ENCODE measurements around the gene PTPRCAP.
A peak's percentile ranks its signal among the peaks of the same experiment; 100 is the strongest.
"Not testable (repeated sequence)": the region's sequence is repeated elsewhere in the genome, so short reads cannot be mapped to it uniquely, and the experiment has no call there.

The PTPRCAP gene

GRCh38 chr11:67468456-67468758, 30.9 kb upstream of the PTPRCAP start:
- Histone ChIP-seq H3K4me3 (peak overlapping the region; percentile 93), H3K27ac (peak overlapping the region; percentile 77 to 91)
- DNase-seq (ENCODE audit: low spot score), result no peak
- TF ChIP-seq, protein P1, sequence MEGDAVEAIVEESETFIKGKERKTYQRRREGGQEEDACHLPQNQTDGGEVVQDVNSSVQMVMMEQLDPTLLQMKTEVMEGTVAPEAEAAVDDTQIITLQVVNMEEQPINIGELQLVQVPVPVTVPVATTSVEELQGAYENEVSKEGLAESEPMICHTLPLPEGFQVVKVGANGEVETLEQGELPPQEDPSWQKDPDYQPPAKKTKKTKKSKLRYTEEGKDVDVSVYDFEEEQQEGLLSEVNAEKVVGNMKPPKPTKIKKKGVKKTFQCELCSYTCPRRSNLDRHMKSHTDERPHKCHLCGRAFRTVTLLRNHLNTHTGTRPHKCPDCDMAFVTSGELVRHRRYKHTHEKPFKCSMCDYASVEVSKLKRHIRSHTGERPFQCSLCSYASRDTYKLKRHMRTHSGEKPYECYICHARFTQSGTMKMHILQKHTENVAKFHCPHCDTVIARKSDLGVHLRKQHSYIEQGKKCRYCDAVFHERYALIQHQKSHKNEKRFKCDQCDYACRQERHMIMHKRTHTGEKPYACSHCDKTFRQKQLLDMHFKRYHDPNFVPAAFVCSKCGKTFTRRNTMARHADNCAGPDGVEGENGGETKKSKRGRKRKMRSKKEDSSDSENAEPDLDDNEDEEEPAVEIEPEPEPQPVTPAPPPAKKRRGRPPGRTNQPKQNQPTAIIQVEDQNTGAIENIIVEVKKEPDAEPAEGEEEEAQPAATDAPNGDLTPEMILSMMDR (IDR thresholded peaks at IDR 0.05), result no peak

- Histone ChIP-seq H3K27ac (peak overlapping the region; percentile 77 to 91), H3K4me3 (peak overlapping the region; percentile 93)
- no peak for DNase-seq (ENCODE audit: low spot score)
- TF ChIP-seq, protein P1 (IDR thresholded peaks at IDR 0.05), result no peak
Measured at GRCh38 chr11:67468056-67468455, 30.6 kb upstream of the PTPRCAP start.

DNA sequence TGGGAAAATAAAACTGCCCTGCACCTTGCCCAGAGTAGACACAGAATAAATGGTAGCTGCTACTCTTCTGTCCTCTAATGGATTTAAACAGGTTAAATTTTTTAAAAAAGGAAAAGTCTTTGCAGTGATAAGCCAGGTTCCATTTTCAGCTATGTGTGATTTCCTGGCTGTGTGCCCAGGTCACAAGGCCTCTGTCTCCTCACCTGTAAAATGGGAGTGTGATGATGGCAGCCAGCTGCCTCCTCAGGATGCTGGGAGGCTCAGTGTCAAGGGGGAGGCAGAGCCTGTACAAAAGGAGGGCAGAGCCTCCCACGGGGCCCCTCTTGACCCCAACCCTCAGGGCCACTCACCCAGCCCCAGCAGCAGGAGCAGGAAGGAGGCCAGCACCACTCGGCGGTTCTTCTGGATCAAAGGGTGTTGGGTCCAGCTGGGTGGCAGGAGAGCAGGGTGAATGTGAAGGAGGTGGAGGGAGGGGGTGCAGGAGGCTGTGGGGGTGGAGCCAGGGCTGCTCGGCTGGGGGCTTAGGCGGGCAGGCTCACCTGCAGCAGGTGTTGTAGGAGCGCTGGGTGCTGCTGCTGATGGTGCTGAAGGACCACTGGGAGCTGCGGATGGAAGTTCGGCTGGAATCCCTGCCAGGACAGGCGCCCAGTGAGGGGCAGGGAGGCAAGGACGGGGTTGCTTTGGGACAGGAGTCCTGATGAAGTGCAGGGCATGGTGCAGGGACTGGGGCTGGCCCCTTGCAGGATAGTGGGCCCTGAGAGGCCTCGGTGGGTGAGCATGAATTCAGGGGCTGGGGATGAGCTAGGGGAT, 29.7 kb upstream of the PTPRCAP start:
- Histone ChIP-seq H3K4me3 (no peak overlapping the region), H3K27ac (peak overlapping the region in 1 of 2 donors; percentile 91)
- no peak for DNase-seq (ENCODE audit: low spot score)
- TF ChIP-seq, protein P1 (IDR thresholded peaks at IDR 0.05), result no peak

DNA sequence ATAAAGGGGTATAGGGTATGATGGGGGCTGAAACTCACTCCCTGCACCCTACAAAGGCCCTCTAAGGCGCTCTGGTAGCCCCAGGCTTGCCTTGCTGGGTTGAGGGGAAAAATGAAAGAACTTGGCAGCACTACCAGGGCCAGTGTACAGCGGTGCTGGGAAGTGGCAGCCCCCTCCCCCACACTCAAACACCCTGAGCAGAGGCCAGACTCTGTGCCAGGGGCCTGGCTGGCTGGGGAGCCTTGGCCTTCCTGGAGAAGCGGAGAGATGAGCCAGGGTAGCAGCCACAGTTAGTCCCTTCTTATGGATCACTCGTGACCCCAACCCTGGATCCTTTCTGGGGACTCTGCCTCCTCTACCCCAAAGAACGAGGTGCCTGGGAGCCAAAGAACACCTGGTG, 28.9 kb upstream of the PTPRCAP start:
- H3K27ac ChIP-seq, result no peak overlapping the region
- no peak for DNase-seq (ENCODE audit: low spot score)
- no peak overlapping the region for H3K4me3 ChIP-seq
- TF ChIP-seq, protein P1 (IDR thresholded peaks at IDR 0.05), result no peak

GRCh38 chr11:67465530-67465929, 28.0 kb upstream of the PTPRCAP start:
- not testable (repeated sequence) for DNase-seq (ENCODE audit: low spot score)
- Histone ChIP-seq H3K4me3 (peak overlapping the region; percentile 83), H3K27ac (peak overlapping the region in 1 of 2 donors; percentile 95)

DNA sequence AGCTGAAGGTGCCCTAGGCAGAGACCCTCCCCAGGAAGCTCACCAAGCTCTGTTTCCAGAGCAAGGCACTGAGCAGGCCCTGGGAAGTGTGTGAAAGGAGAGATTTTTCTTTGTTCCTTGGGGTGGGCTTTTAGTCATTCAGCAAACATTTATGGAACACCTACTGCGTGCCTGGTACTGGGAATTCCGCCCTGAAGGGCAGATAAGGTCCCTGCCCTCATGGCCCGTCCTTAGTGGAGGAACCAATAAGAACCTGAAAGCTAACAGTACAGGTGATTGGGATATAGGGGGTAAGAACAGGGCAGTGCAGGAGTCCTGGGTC, 27.7 kb upstream of the PTPRCAP start:
- Histone ChIP-seq H3K4me3 (peak overlapping the region; percentile 83), H3K27ac (peak overlapping the region; percentile 80 to 95)
- no peak for DNase-seq (ENCODE audit: low spot score)
- TF ChIP-seq, protein P1 (IDR thresholded peaks at IDR 0.05), result no peak

DNA sequence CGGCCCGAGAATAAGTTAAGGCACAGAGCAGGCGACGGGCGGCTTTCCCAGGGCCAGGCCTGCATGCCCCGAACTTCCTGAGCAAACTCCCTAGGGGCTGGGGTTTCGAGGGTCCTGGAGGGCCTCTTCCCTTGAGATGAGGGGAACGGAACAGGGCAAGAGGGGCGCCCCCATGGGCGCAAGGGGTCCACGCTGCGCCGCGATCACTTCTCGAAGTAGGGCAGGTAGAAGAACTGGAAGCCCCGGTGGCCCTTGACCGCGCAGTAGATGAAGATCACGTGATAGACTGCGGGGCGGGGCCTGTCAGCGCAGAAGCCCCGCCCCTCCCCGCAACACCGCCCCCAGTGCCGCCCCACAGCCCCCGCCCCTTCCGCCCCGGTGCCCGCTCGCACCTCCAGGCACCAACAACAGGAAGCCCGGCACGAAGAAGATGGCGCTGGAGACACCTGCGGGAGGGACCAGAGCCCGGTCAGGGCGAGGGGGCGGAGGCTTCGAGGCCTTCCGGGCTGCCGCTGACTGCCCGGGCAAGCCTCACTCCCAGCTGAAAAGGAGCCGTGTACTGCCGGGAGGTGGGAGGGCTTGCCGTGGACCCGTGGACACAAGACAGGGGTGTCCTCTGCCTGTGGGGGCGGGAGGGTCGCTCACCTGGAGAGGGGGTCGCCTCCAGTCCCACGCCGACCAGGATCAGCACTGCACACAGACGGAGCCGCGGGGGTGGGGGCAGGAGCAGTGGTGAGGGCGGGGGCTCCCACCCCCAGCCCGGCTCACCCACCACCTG, 27.1 kb upstream of the PTPRCAP start:
- Histone ChIP-seq H3K27ac (peak overlapping the region; percentile 80 to 95), H3K4me3 (peak overlapping the region; percentile 83)
- TF ChIP-seq, protein P1 (IDR thresholded peaks at IDR 0.05), result no peak
- DNase-seq (ENCODE audit: low spot score), result peak; percentile 85

Measured in coronary artery (tissue), 2 donors.